GM21737 (cell line): ENCODE data around the gene PIK3C3.

Source experiments
- ATAC-seq: cut with Tn5 transposase; IDR thresholded peaks from one replicate; pipeline ENCODE4 v1.9.1; 2021; ENCODE audit warnings: mild to moderate bottlenecking, moderate library complexity; ENCODE audit not compliant: unreplicated experiment

The PIK3C3 gene

GRCh38 chr18:42113529-42114191 lies 158.6 kb downstream of the PIK3C3 start:
- peak; percentile 56 for ATAC-seq

GRCh38 chr18:42114310-42114943 lies 159.4 kb downstream of the PIK3C3 start:
- ATAC-seq, result peak; percentile 80

GRCh38 chr18:42126586-42126985 lies 171.6 kb downstream of the PIK3C3 start:
- ATAC-seq, result no peak

DNA sequence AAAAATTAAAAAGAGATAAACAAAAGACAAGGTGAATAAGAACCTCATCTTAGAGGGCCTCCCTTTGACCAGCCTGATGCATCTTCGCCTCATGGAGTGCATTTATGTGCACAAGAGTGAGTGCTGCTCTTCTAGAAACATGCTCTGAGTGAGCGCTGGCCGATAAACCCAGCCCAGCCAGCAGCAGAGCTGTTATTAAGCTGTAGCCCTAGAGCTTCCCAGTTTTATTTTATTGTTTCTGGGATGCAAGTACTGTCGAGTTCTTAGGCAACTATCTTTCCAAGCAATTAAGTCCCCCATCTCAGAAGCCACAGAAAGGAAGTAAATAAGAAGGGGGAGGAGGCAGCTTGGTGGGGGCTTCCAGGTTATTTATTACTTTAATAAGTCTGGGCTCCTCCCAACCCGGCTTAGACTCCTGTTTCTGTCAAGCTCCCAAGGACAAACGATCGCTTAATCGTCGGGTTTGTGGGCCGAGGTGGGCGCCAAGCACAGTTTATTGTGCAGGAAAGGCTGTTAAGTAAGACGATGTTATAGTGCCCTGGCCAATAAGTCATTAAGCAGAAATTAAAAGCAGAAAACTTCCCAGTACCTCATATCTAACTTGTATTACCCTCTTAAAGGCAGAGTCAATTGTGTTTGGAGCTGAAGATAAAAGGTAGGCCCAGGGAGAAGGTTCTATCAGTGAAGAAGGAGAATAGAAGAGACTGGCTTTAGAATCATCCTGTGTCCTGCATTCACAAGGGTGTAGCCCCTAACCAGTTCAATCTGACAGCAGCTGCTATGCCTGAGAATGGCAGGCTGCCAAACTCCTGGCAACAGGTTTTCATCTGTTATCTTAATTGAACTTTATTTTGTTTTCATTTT lies 176.3 kb downstream of the PIK3C3 start:
- no peak for ATAC-seq

GRCh38 chr18:42131930-42132244 lies 176.9 kb downstream of the PIK3C3 start:
- no peak for ATAC-seq
